Measurements from ENCODE around the gene ATRNL1.

DNA sequence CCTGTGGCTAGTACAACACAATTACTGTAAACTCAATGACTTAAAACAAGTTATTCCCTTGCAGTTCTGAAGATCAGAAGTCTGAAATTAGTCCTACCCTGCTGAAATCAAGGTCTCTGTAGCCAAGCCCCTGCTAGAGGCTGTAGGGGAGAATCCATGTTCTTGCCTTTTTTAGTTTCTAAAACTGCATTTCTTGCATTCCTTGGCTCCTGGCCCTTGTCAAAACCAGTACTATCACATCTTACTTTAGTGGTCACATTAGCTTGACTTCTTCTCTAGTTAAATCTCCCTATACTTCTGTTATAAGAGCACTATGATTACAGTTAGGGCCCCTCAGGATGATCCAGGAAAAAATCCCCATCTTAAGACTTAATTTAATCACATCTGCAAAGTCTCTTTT lies 612.9 kb downstream of the ATRNL1 start:
- TF ChIP-seq, protein P1, sequence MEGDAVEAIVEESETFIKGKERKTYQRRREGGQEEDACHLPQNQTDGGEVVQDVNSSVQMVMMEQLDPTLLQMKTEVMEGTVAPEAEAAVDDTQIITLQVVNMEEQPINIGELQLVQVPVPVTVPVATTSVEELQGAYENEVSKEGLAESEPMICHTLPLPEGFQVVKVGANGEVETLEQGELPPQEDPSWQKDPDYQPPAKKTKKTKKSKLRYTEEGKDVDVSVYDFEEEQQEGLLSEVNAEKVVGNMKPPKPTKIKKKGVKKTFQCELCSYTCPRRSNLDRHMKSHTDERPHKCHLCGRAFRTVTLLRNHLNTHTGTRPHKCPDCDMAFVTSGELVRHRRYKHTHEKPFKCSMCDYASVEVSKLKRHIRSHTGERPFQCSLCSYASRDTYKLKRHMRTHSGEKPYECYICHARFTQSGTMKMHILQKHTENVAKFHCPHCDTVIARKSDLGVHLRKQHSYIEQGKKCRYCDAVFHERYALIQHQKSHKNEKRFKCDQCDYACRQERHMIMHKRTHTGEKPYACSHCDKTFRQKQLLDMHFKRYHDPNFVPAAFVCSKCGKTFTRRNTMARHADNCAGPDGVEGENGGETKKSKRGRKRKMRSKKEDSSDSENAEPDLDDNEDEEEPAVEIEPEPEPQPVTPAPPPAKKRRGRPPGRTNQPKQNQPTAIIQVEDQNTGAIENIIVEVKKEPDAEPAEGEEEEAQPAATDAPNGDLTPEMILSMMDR (IDR thresholded peaks at IDR 0.05) = no peak
- no peak for TF ChIP-seq POLR2A (IDR thresholded peaks at IDR 0.05)

Data from prostate gland (tissue), 2 donors.